Activated CD8-positive, alpha-beta memory T cell treated with anti-CD3 and anti-CD28 coated beads for 24 hours (primary cell): Measurements from ENCODE around the gene PDGFA.

ENCODE experiments used
- DNase-seq: peaks from one replicate; pipeline ENCODE4 v3.0.0-alpha.2; 2020

The PDGFA gene

GRCh38 chr7:515628-516027 is 4.0 kb downstream of the PDGFA start:
- no peak for DNase-seq

GRCh38 chr7:514651-515598 is 4.7 kb downstream of the PDGFA start:
- DNase-seq, result no peak

- no peak for DNase-seq
Measured at GRCh38 chr7:514242-514641, 5.4 kb downstream of the PDGFA start.

- no peak for DNase-seq
Measured at GRCh38 chr7:513521-514166, 6.0 kb downstream of the PDGFA start.

DNA sequence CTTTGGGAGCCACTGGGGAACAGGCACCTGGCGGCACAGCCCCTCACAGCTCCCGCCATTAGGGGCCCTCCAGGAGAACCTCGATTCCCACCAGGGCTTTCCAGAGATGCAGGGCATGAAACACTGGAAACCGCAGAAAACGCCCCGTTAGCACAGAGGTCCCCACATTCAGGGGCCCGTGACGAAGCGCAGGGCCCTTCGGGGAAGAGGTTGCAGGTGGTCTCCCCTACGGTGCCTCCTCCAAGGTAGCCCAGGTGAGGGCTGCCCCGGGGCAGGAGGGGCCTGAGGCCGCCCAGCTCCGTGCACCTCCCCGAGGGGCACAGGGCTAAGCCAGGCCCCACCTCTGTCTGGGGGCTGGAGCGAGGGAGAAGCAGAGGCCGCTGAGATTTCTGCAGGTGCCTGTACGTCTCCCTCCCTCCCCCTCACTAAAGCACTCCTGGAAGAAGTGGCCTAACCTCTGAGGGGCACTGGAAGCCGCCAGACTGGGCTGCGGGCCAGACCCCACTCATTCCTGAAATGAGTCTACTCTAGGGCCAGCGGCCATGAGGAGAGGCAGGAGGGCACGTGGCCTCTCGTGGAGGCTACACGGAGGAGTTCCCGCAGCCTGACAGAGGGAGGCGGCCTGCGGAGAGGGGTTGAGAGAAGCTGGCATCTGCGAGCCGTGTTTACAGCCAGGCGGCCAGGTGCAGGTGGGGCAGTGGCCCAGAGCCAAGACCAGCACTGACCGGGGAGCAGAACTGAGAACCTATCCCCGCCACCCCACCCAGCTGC is 6.9 kb downstream of the PDGFA start:
- no peak for DNase-seq

GRCh38 chr7:512146-512510 is 7.5 kb downstream of the PDGFA start:
- no peak for DNase-seq

DNA sequence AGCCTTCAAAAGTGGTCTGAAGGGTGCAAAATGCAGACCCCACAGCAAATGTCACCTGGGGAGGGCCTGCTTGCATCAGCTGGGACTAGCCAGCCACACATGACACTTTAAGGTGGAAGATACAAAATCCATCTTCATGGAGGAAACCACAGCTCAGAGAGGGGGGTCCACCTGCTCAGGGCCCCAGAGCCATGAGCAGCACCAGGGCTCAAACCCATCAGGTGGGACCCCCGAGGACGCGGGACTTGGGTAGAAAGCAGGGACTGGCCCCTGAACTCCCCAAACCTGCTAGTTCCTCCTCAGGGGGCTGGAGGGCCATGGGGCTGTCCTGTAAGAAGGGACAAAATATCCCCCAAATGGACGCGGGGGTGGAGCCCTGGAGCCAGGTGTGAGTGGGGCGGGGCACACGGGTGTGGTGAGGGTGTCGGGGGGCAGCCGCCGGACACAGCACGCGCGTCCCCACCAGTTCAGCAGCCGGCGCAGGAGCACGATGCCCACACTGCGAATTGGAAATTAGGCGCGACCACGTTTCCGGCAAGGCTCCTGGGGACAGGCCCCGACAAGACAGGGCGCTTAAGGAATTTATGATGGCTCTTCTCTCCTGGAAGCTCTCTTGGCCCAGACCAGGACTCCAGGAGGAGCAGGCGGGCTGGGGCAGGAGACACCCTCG is 8.0 kb downstream of the PDGFA start:
- DNase-seq, result no peak

- DNase-seq, result no peak
Measured at GRCh38 chr7:510782-511281, 8.8 kb downstream of the PDGFA start.

GRCh38 chr7:510131-510481 is 9.5 kb downstream of the PDGFA start:
- no peak for DNase-seq

GRCh38 chr7:509426-510130 is 10.1 kb downstream of the PDGFA start:
- no peak for DNase-seq

GRCh38 chr7:508461-509170 is 11.0 kb downstream of the PDGFA start:
- no peak for DNase-seq

- DNase-seq, result no peak
Measured at GRCh38 chr7:507623-508300, 11.9 kb downstream of the PDGFA start.

GRCh38 chr7:506921-507622 is 12.6 kb downstream of the PDGFA start:
- no peak for DNase-seq

DNA sequence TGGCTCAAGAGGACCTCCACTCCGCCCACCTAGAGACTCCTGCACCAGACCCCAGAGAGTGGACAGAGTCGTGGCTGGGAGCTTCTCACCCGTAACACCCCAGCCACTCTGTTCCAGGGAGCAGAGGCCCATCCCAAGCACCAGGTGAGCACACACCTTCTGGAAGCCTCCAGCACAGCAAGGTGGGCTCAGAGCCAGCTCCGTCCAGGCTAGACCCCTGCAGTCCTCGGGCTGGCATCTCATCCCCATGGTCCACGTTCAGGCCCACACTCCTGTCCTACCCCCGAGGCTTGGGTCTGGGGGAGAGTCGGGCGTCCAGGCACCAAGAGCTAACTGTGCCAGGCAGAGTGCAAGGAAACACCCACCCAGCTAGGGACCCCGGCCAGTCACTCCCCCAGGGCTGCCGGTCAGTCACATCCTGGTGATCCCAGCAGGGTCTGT is 13.2 kb downstream of the PDGFA start:
- no peak for DNase-seq

DNA sequence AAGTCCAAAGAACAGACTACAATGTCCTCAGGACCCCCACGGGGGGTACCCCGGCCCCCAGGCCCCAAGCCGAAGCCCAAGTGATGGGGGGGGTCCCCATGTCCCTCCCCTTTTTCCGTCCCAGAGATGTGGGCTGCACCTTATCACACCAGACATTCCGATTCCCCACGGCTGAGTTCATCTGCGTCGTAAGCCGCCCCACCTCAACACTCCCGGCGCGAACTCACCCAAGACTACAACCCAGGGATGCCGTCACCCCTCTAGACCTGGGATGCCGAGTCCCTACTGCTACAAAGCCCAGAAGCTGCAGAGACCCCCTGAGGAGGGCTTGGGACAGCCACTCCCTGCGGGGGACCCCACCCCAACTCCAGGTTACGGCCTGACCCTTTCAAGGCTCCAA is 14.5 kb downstream of the PDGFA start:
- no peak for DNase-seq

- DNase-seq, result no peak
Measured at GRCh38 chr7:504221-505111, 15.2 kb downstream of the PDGFA start.

DNA sequence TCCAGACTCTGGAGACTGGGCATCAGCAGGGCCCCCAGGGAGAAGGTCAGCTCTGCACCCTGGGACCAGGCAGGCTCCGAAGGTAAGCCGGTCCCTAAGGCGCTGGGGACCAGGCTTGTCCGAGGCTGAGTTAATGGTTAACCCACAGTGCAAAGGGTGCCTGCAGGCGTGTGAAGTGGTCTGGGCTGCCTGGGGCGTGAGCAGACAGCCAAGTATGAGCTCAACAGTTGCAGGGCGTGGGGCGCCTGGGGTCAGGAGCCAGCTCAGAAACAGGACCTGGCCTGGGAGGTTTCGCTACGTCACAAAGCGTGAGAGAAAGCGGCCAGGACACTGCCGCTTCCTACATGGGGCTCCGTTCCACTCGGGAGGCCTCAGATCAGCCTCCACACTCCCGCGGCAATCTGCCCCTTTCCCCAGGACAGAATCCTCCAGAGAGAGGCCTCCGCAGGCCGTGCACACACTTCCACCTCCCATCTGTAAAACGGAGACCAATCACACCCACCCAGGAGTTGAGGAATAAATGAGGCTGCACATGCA is 16.0 kb downstream of the PDGFA start:
- no peak for DNase-seq

DNA sequence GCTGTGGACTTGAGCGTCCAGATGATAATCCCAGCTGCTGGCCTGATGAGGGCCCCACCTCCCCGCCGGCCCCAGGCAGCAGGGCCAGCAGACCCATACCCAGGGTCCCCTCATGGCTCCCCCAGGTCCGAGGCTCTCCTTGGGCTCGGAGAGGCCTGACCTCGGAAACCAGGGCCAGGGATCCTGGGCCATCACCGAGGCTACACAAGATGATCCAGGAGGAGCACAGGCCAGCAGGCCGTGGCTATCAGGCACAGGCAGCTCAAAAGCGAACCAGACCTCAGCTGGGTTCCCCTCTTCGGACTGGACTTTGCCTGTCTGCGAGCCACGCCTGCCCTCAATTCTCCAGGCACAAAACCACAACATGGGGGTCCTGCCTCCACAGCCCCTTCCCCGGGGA is 17.4 kb downstream of the PDGFA start:
- no peak for DNase-seq

DNA sequence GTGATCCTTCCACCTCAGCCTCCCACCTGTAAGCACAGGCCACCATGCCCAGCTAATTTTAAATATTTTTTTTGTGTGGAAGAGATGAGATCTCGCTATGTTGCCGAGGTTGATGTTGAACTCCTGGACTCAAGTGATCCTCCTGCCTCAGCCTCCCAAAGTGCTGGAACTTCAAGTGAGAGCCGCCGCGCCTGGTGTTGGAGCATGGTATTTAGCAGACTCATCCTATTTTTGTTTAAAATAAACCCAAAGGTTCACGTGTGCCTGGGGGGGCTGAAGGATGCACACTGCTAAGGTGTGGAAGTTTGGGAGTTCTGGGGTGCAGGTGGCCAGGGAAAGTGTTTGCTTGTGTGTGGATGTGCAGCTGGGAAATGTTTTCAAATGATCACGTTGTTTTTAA is 18.1 kb downstream of the PDGFA start:
- no peak for DNase-seq
